ENCODE data around the gene KMT5B. TPM values are rescaled to one million over a fixed set of nuclear protein-coding genes. Genes with fewer than 3 reads are reported as not detected.
A peak's percentile ranks its signal among the peaks of the same experiment; 100 is the strongest.

KMT5B gene
- total and polyA plus RNA-seq, 2 of the 13 experiments (the other 11 are each of a cell fraction or from before 2014, with no cell fraction given) = 17.6 to 23.7 TPM

DNA sequence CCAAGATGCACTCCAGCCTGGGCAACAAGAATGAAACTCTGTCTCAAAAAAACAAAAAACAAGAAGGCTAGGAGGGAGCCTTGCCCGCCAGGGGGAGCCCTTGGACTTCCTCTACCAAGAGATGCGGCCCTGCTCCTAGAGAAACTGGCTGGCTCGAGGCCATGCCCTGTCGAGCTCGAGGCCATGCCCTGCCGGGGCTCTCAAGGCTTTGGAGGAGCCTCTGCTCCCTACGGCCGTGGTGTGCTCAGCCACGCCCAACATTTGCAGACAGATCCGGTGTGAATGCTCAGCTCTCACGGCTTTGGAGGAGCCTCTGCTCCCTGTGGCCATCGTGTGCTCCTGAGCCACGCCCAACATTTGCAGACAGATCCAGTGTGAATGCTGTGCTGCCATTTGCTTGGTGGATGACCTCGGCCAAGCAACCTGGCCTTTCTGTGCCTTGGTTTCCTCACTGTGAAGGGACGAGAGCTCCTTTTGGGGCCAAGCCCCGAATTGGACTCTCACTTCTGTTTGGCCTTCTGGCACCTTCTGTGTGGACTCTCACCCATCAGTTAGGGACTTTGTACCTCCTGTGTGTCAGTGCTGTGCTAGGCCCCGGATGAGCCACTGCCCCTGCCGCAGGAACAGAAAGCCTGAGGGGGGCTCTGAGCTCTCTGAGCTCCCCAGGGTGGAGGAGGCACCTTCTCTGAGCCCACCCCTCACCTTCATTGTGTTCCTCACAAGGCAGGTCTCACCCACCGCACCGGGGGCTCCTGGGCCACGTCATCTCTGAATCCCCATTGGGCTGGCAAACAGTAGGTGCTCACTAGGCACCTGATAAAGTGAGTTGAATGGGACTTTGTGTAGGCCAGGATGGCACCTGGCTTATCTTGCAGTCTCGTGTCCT, 44.6 kb upstream of the KMT5B start (continued):
- TF ChIP-seq POLR2A (IDR thresholded peaks at IDR 0.05; ENCODE audit: insufficient read depth in 1 of 2, low read depth in 2 of 2, low read length in 2 of 2) = 0 out of 4 replicates have a peak, but pooled peaks of 1 of the 2 experiments have one; percentile 16
- 0 out of 2 replicates have a peak, but pooled peaks have one; percentile 44 for TF ChIP-seq ZNF598 (CRISPR knock-in tag; IDR thresholded peaks at IDR 0.05; ENCODE audit: borderline replicate concordance)
- TF ChIP-seq HIC2 (CRISPR knock-in tag; IDR thresholded peaks at IDR 0.05; ENCODE audit: low read depth) = peak; percentile 86
- no peak for TF ChIP-seq BHLHE40 (IDR thresholded peaks at IDR 0.05; ENCODE audit: low read length)
- TF ChIP-seq IRF9 (CRISPR knock-in tag; IDR thresholded peaks at IDR 0.05; ENCODE audit: borderline replicate concordance) = peak; percentile 85
- TF ChIP-seq SOX6 (IDR thresholded peaks at IDR 0.05) = no peak
- TF ChIP-seq SOX6 (CRISPR knock-in tag; IDR thresholded peaks at IDR 0.05) = peak; percentile 41
- no peak for TF ChIP-seq ZBTB42 (CRISPR knock-in tag; IDR thresholded peaks at IDR 0.05)
- TF ChIP-seq, protein P1, sequence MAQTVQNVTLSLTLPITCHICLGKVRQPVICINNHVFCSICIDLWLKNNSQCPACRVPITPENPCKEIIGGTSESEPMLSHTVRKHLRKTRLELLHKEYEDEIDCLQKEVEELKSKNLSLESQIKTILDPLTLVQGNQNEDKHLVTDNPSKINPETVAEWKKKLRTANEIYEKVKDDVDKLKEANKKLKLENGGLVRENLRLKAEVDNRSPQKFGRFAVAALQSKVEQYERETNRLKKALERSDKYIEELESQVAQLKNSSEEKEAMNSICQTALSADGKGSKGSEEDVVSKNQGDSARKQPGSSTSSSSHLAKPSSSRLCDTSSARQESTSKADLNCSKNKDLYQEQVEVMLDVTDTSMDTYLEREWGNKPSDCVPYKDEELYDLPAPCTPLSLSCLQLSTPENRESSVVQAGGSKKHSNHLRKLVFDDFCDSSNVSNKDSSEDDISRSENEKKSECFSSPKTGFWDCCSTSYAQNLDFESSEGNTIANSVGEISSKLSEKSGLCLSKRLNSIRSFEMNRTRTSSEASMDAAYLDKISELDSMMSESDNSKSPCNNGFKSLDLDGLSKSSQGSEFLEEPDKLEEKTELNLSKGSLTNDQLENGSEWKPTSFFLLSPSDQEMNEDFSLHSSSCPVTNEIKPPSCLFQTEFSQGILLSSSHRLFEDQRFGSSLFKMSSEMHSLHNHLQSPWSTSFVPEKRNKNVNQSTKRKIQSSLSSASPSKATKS (CRISPR knock-in tag; IDR thresholded peaks at IDR 0.05) = no peak
- TF ChIP-seq, protein P2, sequence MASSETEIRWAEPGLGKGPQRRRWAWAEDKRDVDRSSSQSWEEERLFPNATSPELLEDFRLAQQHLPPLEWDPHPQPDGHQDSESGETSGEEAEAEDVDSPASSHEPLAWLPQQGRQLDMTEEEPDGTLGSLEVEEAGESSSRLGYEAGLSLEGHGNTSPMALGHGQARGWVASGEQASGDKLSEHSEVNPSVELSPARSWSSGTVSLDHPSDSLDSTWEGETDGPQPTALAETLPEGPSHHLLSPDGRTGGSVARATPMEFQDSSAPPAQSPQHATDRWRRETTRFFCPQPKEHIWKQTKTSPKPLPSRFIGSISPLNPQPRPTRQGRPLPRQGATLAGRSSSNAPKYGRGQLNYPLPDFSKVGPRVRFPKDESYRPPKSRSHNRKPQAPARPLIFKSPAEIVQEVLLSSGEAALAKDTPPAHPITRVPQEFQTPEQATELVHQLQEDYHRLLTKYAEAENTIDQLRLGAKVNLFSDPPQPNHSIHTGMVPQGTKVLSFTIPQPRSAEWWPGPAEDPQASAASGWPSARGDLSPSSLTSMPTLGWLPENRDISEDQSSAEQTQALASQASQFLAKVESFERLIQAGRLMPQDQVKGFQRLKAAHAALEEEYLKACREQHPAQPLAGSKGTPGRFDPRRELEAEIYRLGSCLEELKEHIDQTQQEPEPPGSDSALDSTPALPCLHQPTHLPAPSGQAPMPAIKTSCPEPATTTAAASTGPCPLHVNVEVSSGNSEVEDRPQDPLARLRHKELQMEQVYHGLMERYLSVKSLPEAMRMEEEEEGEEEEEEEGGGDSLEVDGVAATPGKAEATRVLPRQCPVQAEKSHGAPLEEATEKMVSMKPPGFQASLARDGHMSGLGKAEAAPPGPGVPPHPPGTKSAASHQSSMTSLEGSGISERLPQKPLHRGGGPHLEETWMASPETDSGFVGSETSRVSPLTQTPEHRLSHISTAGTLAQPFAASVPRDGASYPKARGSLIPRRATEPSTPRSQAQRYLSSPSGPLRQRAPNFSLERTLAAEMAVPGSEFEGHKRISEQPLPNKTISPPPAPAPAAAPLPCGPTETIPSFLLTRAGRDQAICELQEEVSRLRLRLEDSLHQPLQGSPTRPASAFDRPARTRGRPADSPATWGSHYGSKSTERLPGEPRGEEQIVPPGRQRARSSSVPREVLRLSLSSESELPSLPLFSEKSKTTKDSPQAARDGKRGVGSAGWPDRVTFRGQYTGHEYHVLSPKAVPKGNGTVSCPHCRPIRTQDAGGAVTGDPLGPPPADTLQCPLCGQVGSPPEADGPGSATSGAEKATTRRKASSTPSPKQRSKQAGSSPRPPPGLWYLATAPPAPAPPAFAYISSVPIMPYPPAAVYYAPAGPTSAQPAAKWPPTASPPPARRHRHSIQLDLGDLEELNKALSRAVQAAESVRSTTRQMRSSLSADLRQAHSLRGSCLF (CRISPR knock-in tag; IDR thresholded peaks at IDR 0.05; ENCODE audit: borderline replicate concordance) = no peak
- TF ChIP-seq ZNF317 (CRISPR knock-in tag; IDR thresholded peaks at IDR 0.05) = no peak
- TF ChIP-seq, protein P3, sequence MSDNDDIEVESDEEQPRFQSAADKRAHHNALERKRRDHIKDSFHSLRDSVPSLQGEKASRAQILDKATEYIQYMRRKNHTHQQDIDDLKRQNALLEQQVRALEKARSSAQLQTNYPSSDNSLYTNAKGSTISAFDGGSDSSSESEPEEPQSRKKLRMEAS (IDR thresholded peaks at IDR 0.05) = peak; percentile 98
- TF ChIP-seq TEF (CRISPR knock-in tag; IDR thresholded peaks at IDR 0.05) = no peak
- no peak for TF ChIP-seq ZNF496 (CRISPR knock-in tag; IDR thresholded peaks at IDR 0.05; ENCODE audit: insufficient replicate concordance)
- TF ChIP-seq BORCS8-MEF2B (CRISPR knock-in tag; IDR thresholded peaks at IDR 0.05) = peak; percentile 78

All from HepG2 (cell line).